Esophagus (tissue), 2 donors: Measurements from ENCODE around the gene DKK3. TPM values are rescaled to one million over a fixed set of nuclear protein-coding genes. Genes with fewer than 3 reads are reported as not detected.

ENCODE experiments used
- H3K27ac ChIP-seq, 2 donors: one replicate each; pipeline ENCODE4 v1.5.1; 2013; ENCODE audit warnings: low read depth in 2 of 2, mild to moderate bottlenecking in 2 of 2, inconsistent platforms in 1 of 2, low read length in 1 of 2, moderate library complexity in 1 of 2
- H3K27me3 ChIP-seq, 2 donors: one replicate each; pipeline ENCODE4 v1.6.1; 2013; ENCODE audit warnings: low read length in 2 of 2, control low read depth in 1 of 2, mild to moderate bottlenecking in 1 of 2; ENCODE audit not compliant: insufficient read depth in 2 of 2, control insufficient read depth in 1 of 2
- H3K36me3 ChIP-seq, 2 donors: one replicate each; pipeline ENCODE4 v1.6.1; 2013; ENCODE audit warnings: low read length in 1 of 2; ENCODE audit not compliant: control insufficient read depth in 2 of 2, insufficient read depth in 2 of 2
- H3K4me1 ChIP-seq, 2 donors: one replicate each; pipeline ENCODE4 v1.6.1; 2013; ENCODE audit warnings: low read length in 1 of 2; ENCODE audit not compliant: control insufficient read depth in 2 of 2, insufficient read depth in 2 of 2
- H3K4me3 ChIP-seq, 2 donors: one replicate each; pipeline ENCODE4 v1.5.1; 2013; ENCODE audit warnings: low read length in 2 of 2, mild to moderate bottlenecking in 2 of 2, low read depth in 1 of 2, moderate library complexity in 1 of 2
- H3K9me3 ChIP-seq, 2 donors: one replicate each; pipeline ENCODE4 v1.6.1; 2013; ENCODE audit warnings: mild to moderate bottlenecking in 2 of 2, low read depth in 1 of 2, low read length in 1 of 2, moderate library complexity in 1 of 2; ENCODE audit not compliant: control insufficient read depth in 2 of 2, insufficient read depth in 1 of 2
- WGBS, 2 donors: extraction: QIAGEN DNeasy Blood & Tissue Kit; methylation state at CpG; one replicate each; pipeline ENCODE4 v1.1.7; 2013; 5-methylcytosine and 5-hydroxymethylcytosine counted together
- polyA plus RNA-seq, 2 donors: library from polyadenylated mRNA; stranded (reverse); fragments of 200-250 nt; gene quantifications; one replicate each; pipeline ENCODE4 v1.2.3, GENCODE V29; 2013
- donor health status: healthy with polysubstance abuse.
- donor health status: Bipolar disorder and iron deficiency.

The DKK3 gene
- polyA plus RNA-seq, 2 donors = 9.7 to 26.7 TPM

- Histone ChIP-seq H3K4me3 (no peak overlapping the region), H3K4me1 (peaks cover 0 to 8% of the 10 kb centered on the region in 2 donors), H3K27me3 (no peaks in the 10 kb centered on the region), H3K27ac (no peak overlapping the region), H3K9me3 (no peaks in the 10 kb centered on the region), H3K36me3 (no peaks in the 10 kb centered on the region)
- 78 to 83% methylated on average over 6 of the region's 6 CpGs for WGBS, 2 donors
Measured at GRCh38 chr11:11995601-11996000, 12.8 kb downstream of the DKK3 start.

- no peak overlapping the region for H3K4me3 ChIP-seq
- H3K36me3 ChIP-seq = no peaks in the 10 kb centered on the region
- no peak overlapping the region for H3K27ac ChIP-seq
- 39 to 53% methylated on average over 8 of the region's 8 CpGs for WGBS, 2 donors
- H3K4me1 ChIP-seq = peaks cover 0 to 8% of the 10 kb centered on the region in 2 donors
- H3K27me3 ChIP-seq = no peaks in the 10 kb centered on the region
- H3K9me3 ChIP-seq = no peaks in the 10 kb centered on the region
Measured at GRCh38 chr11:11993839-11994238, 14.6 kb downstream of the DKK3 start.

- Histone ChIP-seq H3K27ac (no peak overlapping the region), H3K36me3 (no peaks in the 10 kb centered on the region), H3K27me3 (no peaks in the 10 kb centered on the region), H3K9me3 (no peaks in the 10 kb centered on the region), H3K4me3 (no peak overlapping the region), H3K4me1 (peaks cover 0 to 8% of the 10 kb centered on the region in 2 donors)
- WGBS, 2 donors = 68 to 75% methylated on average over 6 of the region's 6 CpGs
Measured at GRCh38 chr11:11992257-11993212, 15.9 kb downstream of the DKK3 start.

- WGBS, 2 donors = 62 to 74% methylated on average over 8 of the region's 8 CpGs
- H3K27ac ChIP-seq = no peak overlapping the region
- no peak overlapping the region for H3K4me3 ChIP-seq
- H3K4me1 ChIP-seq = no peaks in the 10 kb centered on the region
- H3K36me3 ChIP-seq = no peaks in the 10 kb centered on the region
- no peaks in the 10 kb centered on the region for H3K27me3 ChIP-seq
- H3K9me3 ChIP-seq = no peaks in the 10 kb centered on the region
Measured at GRCh38 chr11:11989774-11990744, 18.4 kb downstream of the DKK3 start.

- Histone ChIP-seq H3K27me3 (no peaks in the 10 kb centered on the region), H3K36me3 (no peaks in the 10 kb centered on the region), H3K4me3 (no peak overlapping the region), H3K27ac (no peak overlapping the region), H3K4me1 (no peaks in the 10 kb centered on the region), H3K9me3 (no peaks in the 10 kb centered on the region)
- WGBS, 2 donors = 83 to 87% methylated on average over 5 of the region's 5 CpGs
Measured at GRCh38 chr11:11988681-11989261, 19.7 kb downstream of the DKK3 start.

GRCh38 chr11:11988099-11988651 lies 20.3 kb downstream of the DKK3 start:
- no peaks in the 10 kb centered on the region for H3K4me1 ChIP-seq
- H3K27ac ChIP-seq = no peak overlapping the region
- 70 to 76% methylated on average over 7 of the region's 7 CpGs for WGBS, 2 donors
- no peaks in the 10 kb centered on the region for H3K9me3 ChIP-seq
- H3K27me3 ChIP-seq = no peaks in the 10 kb centered on the region
- H3K4me3 ChIP-seq = no peak overlapping the region
- H3K36me3 ChIP-seq = no peaks in the 10 kb centered on the region

GRCh38 chr11:11987503-11988022 lies 20.9 kb downstream of the DKK3 start:
- H3K36me3 ChIP-seq = no peaks in the 10 kb centered on the region
- H3K9me3 ChIP-seq = no peaks in the 10 kb centered on the region
- H3K27ac ChIP-seq = no peak overlapping the region
- 85 to 93% methylated on average over 1 of the region's 1 CpG for WGBS, 2 donors
- H3K4me3 ChIP-seq = no peak overlapping the region
- H3K27me3 ChIP-seq = no peaks in the 10 kb centered on the region
- no peaks in the 10 kb centered on the region for H3K4me1 ChIP-seq

GRCh38 chr11:11985954-11986949 lies 22.2 kb downstream of the DKK3 start:
- WGBS, 2 donors = 81 to 82% methylated on average over 9 of the region's 9 CpGs
- Histone ChIP-seq H3K4me1 (no peaks in the 10 kb centered on the region), H3K9me3 (no peaks in the 10 kb centered on the region), H3K27ac (no peak overlapping the region), H3K27me3 (no peaks in the 10 kb centered on the region), H3K36me3 (no peaks in the 10 kb centered on the region), H3K4me3 (no peak overlapping the region)
